Measurements from ENCODE around the gene ADORA2A.

The ADORA2A gene

GRCh38 chr22:24465975-24466374, 38.6 kb downstream of the ADORA2A start:
- no peak for DNase-seq (ENCODE audit: low read depth in 2 of 2)
- no peak for TF ChIP-seq CTCF (IDR thresholded peaks at IDR 0.05; ENCODE audit: low read depth, low read length)
- no peak overlapping the region for H3K4me3 ChIP-seq (replicated peaks in 1 of 2; ENCODE audit: low read depth in 2 of 2, low read length in 2 of 2)

GRCh38 chr22:24466716-24467328, 39.4 kb downstream of the ADORA2A start:
- no peak for TF ChIP-seq CTCF (IDR thresholded peaks at IDR 0.05; ENCODE audit: low read depth, low read length)
- H3K4me3 ChIP-seq (replicated peaks in 1 of 2; ENCODE audit: low read depth in 2 of 2, low read length in 2 of 2) = no peak overlapping the region
- DNase-seq (ENCODE audit: low read depth in 2 of 2) = peak; percentile 79 to 90

DNA sequence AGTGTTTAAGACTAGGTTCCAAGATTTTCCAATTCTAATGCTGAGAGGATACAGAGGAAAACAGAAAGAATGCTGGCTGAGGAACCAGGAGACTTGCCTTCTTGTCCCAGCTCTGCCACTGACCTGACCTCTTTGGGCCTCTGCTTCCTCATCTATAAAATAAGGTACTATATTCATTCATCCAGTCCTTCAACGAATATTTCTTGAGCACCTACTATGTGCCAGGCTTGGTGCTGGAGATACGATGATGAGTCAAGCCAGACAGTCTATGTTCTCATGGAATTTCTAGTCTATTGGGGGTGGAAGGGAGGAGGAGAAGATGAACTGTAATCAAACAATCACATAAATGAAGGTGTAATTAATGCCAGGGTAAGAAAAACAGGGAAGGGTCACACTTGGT, 39.9 kb downstream of the ADORA2A start:
- no peak overlapping the region for H3K4me3 ChIP-seq (replicated peaks in 1 of 2; ENCODE audit: low read depth in 2 of 2, low read length in 2 of 2)
- no peak for TF ChIP-seq CTCF (IDR thresholded peaks at IDR 0.05; ENCODE audit: low read depth, low read length)
- no peak for DNase-seq (ENCODE audit: low read depth in 2 of 2)

GRCh38 chr22:24471570-24471969, 44.2 kb downstream of the ADORA2A start:
- DNase-seq (ENCODE audit: low read depth in 2 of 2) = peak; percentile 77 to 94

DNA sequence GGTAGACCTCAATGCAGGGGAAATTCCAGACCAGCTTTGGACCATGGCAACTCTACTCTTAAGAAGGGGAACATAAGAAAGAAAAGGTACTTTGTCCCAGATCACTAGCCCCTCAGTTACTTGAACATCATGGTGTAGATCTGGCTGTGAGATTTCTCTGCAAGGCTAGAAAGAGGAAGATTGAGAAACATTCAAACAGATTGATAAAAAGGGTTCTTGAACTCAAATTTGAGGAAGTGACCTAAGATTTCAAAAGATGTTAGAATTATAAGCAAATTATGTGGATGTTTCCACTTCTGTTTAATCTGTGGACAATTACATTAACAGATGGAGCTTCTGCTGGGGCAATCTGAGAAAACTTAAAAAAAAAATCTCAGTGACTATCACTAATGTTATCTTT, 45.9 kb downstream of the ADORA2A start:
- no peak for TF ChIP-seq CTCF (IDR thresholded peaks at IDR 0.05; ENCODE audit: low read depth, low read length)
- DNase-seq (ENCODE audit: low read depth in 2 of 2) = no peak
- H3K4me3 ChIP-seq (replicated peaks in 1 of 2; ENCODE audit: low read depth in 2 of 2, low read length in 2 of 2) = no peak overlapping the region

More at GRCh38 chr22:24471570-24471969, 44.2 kb downstream of the ADORA2A start:
- H3K4me3 ChIP-seq (replicated peaks in 1 of 2; ENCODE audit: low read depth in 2 of 2, low read length in 2 of 2) = no peak overlapping the region
- TF ChIP-seq CTCF (IDR thresholded peaks at IDR 0.05; ENCODE audit: low read depth, low read length) = no peak

DNA sequence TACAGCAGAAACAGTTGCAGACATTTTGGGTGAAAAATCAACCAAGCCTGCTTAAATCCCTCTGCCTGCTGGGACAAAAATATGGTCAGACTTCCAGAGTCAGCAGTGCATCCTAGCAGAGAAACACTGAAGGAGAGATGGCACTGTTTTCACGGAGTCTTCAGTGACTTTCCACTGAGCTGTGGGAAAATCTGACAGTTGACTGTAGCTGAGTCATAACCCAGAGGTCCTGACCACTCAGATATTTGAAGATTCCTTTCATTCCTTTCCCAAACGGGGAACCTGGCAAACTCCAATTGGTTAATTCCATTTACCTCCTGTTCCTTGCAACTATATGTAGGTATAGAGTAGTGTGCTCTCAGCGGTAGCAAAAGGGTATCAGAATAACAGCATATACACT, 46.8 kb downstream of the ADORA2A start:
- peak; percentile 87 to 91 for DNase-seq (ENCODE audit: low read depth in 2 of 2)
- no peak overlapping the region for H3K4me3 ChIP-seq (replicated peaks in 1 of 2; ENCODE audit: low read depth in 2 of 2, low read length in 2 of 2)
- TF ChIP-seq CTCF (IDR thresholded peaks at IDR 0.05; ENCODE audit: low read depth, low read length) = no peak
